GM13977 (cell line): ENCODE measurements around the gene ALDOA.
A peak's percentile ranks its signal among the peaks of the same experiment; 100 is the strongest.

Experiments used
- DNase-seq: peaks from one replicate; pipeline ENCODE4 v3.0.0; 2012; ENCODE audit warnings: low spot score
- in situ Hi-C: fragments of 300-500 bp; cut with MboI; formaldehyde crosslinking; loops from one replicate; pipeline ENCODE4 v1.12.0; 2022; ENCODE audit warnings: low sequenced_read_pairs, low pct_unique_long_range_greater_than_20kb, mixed read lengths, inconsistent platforms; ENCODE audit not compliant: unreplicated experiment
- TF ChIP-seq, protein P1 (sequence below): IDR thresholded peaks from 2 replicates; pipeline ENCODE4 v1.5.1; 2012; ENCODE audit warnings: mild to moderate bottlenecking, control low read depth; ENCODE audit not compliant: insufficient read depth; ENCODE audit errors: extremely low read depth, missing control alignments

ALDOA gene

DNA sequence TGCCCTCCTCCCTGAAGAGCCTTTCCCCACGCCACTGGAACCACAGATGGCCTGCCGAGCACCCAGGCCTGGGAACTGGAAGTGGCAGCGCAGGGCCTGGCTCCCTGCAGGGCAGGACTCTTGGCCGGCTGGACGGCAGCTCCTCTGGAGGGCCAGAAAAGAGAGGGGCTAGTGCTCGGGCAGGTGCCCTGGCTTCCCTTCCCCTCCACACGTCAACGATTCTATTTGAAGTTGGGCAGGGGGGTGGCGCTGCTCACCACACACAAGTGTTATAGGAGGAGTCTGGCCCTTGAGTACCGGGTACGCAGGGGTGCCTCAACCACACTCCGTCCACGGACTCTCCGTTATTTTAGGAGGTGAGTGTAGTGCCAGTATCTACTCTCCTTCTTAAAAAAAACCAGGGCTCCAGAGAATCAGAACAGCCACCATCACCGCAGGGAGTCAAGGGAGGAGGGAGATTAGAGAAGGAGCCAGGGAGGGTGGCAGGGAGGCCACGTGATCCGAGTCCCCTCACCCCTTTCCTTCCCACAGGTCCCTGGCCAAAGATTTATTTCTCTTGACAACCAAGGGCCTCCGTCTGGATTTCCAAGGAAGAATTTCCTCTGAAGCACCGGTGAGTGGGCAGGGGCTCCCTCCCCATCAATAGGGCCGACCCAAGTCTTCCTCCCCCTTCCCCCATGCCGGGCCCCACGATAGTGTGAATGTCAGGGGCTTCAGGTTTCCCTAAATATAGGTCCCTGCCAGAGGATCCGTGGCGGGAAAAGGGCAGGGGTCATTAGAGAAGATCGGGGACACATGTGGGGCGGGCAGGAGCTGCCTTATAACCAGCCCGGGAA lies 1.4 kb upstream of the ALDOA start:
- in situ Hi-C loops: no loop called here
- TF ChIP-seq, protein P1, sequence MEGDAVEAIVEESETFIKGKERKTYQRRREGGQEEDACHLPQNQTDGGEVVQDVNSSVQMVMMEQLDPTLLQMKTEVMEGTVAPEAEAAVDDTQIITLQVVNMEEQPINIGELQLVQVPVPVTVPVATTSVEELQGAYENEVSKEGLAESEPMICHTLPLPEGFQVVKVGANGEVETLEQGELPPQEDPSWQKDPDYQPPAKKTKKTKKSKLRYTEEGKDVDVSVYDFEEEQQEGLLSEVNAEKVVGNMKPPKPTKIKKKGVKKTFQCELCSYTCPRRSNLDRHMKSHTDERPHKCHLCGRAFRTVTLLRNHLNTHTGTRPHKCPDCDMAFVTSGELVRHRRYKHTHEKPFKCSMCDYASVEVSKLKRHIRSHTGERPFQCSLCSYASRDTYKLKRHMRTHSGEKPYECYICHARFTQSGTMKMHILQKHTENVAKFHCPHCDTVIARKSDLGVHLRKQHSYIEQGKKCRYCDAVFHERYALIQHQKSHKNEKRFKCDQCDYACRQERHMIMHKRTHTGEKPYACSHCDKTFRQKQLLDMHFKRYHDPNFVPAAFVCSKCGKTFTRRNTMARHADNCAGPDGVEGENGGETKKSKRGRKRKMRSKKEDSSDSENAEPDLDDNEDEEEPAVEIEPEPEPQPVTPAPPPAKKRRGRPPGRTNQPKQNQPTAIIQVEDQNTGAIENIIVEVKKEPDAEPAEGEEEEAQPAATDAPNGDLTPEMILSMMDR: peak; percentile 50
- DNase-seq: peak; percentile 82

DNA sequence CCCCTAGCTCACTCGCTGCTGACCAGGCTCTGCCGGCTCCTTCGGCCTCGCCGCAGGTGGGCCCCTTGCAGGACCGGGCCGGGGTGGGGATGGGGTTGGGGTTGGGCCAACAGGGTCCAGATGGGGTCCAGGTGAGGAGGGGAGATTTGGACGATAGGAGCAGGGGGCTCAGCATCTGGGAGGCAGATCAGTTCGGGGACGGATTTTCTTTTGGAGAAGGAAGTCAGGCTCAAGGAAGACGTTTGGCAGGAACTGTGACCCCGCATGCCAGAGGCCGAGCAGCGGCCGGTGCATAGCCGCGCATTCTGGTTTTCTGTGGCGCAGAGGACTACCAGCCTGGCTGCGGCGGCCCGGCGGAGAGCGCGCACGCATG lies 845 bp upstream of the ALDOA start:
- TF ChIP-seq, protein P1: no peak
- DNase-seq: no peak
- in situ Hi-C loops: no loop called here

DNA sequence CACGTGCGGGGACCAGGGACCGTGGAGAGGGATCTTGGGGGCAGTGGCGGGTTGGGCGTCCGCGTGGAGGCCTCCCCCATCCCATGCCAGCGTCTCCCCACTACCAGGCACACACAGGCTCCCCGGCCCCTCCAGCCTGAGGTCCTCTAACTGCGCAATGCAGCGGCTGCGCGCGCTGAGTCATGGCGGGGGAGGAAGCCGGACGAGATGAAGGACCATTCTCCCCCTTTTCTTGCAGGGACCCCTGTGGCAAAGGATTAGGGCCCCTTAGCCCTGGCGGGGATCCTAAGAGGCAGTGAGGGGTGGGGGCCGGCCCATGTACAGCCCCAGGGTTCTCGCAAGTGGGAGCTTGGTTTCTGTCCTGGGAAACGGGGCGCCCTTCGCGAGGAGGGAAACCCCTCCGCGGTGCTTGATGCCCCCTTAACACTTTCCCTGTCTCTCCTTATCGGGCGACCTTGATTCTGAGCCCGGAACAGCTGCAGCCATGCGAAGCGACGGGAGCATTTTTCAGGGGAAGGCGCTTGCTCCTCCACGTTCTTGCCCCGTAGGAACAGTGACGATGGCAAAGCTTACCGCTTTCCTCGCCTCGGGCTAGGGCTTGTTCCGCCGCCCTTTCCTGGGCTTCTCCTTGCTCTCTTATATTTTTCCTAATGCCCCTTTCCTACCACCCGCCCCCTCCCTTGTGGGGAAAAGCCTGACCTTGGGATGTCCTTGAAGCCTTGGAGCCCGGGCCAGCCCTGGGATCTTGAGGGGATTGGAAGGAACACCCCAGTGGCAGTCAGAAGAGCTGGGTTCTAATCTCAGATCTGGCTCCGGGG lies 592 bp downstream of the ALDOA start:
- no peak for DNase-seq
- in situ Hi-C loops: no loop called here
- TF ChIP-seq, protein P1: no peak

DNA sequence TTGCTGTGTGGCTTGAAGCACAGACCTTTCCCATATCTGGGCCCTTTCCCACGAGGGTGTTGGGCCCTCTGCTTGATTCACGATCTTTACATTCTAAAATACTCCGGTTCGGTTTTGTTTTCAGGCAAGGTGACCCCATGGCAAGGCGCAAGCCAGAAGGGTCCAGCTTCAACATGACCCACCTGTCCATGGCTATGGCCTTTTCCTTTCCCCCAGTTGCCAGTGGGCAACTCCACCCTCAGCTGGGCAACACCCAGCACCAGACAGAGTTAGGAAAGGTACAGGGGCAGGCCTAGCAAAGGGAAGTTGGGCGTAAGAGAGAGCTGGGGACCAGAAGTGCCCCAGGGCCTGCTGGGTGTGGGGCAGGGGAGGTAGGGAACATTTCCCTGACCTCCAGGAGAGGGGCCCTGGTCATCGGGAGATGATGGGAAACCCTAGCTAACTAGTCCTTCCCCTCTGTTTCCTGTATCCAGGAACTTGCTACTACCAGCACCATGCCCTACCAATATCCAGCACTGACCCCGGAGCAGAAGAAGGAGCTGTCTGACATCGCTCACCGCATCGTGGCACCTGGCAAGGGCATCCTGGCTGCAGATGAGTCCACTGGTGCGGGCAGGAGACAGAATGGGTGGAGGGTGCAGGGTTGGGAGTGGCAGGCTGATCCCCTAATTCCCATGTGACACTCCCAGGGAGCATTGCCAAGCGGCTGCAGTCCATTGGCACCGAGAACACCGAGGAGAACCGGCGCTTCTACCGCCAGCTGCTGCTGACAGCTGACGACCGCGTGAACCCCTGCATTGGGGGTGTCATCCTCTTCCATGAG lies 1.4 kb downstream of the ALDOA start:
- no peak for DNase-seq
- TF ChIP-seq, protein P1: no peak
- in situ Hi-C loops: no loop called here

DNA sequence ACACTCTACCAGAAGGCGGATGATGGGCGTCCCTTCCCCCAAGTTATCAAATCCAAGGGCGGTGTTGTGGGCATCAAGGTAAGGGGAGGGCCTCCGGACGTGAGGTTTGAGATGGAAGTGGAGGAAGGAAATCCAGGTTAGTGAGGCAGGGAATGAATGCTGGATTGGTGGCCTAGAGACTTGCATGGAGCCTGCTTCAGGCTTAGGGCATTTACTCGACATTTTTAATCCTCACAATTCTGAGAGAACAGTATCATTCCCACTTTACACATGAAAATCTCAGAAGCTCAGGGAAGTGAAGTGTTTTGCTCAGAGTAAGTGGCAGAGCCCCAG lies 2.0 kb downstream of the ALDOA start:
- TF ChIP-seq, protein P1: no peak
- no peak for DNase-seq
- in situ Hi-C loops: no loop called here

DNA sequence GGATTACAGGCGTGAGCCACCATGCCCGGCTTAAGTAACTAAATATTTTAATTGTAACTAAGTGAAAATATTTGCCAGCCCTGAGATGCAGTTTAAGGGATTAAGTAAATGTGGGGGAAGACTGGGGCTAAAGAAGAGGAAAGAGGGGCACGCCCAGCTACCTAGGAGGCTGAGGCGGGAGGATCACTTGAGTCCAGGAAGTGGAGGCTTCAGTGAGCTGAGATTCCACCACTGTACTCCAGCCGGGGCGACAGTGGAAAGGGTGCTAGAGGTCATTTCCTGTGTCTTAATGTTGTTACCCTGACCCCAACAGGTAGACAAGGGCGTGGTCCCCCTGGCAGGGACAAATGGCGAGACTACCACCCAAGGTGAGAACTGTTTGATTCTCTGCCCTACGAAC lies 2.8 kb downstream of the ALDOA start:
- in situ Hi-C loops: no loop called here
- DNase-seq: no peak
- TF ChIP-seq, protein P1: no peak
